GM06990 (cell line): ENCODE measurements around the gene GNG12.
"Not testable (repeated sequence)": the region's sequence is repeated elsewhere in the genome, so short reads cannot be mapped to it uniquely, and the experiment has no call there.

Source experiments
- DNase-seq: peaks from one replicate; pipeline ENCODE4 v3.0.0-alpha.2; 2011; ENCODE audit not compliant: insufficient read length; ENCODE audit errors: extremely low read depth
- H3K27me3 ChIP-seq: replicated peaks from 2 replicates; pipeline ENCODE4 v1.6.0; 2011; ENCODE audit warnings: low read length; ENCODE audit not compliant: control insufficient read depth, insufficient read depth
- H3K36me3 ChIP-seq: 2 replicates; pipeline ENCODE4 v1.5.1; 2011; ENCODE audit warnings: low read length; ENCODE audit not compliant: control insufficient read depth, insufficient read depth
- H3K4me3 ChIP-seq: replicated peaks from 2 replicates; pipeline ENCODE4 v1.5.1; 2011; ENCODE audit warnings: low read depth, mild to moderate bottlenecking, control low read depth, low read length
- TF ChIP-seq, protein P1 (sequence below): IDR thresholded peaks from 2 replicates; pipeline ENCODE4 v1.5.1; 2011; ENCODE audit warnings: low read length, control low read depth, mild to moderate bottlenecking, inconsistent platforms; ENCODE audit not compliant: insufficient read depth, poor library complexity, severe bottlenecking

The GNG12 gene

DNA sequence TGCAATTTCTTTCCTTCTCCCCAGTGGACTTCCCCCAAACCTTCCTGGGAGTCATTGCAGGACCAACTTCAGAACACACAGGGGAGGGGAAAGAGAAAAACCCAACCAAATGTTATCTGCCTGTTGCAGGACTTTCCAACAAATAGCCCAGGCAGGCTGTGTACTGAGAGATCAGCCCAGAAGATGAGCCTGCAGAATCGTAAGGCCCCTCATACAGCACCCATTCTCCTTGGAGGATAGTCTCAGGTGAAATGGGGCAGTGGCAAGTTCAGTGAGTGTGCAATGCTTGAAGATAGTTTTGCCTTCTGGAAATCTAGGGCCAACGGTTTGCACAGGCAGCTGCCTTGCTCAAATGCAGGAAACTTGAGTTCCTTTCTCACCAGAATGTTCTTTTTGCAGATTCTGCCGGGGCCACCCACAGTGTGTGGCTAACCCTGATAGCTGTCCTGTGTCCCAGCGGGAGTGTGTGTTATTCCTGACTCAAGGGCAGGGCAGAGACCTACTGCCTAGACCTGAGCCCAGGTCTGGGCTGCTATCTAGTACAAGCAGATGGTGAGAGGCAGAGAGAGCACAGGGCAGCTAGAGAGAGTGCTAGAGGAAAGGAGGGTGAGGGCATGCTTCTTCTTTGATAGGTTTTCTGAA lies 99.5 kb downstream of the GNG12 start:
- TF ChIP-seq, protein P1, sequence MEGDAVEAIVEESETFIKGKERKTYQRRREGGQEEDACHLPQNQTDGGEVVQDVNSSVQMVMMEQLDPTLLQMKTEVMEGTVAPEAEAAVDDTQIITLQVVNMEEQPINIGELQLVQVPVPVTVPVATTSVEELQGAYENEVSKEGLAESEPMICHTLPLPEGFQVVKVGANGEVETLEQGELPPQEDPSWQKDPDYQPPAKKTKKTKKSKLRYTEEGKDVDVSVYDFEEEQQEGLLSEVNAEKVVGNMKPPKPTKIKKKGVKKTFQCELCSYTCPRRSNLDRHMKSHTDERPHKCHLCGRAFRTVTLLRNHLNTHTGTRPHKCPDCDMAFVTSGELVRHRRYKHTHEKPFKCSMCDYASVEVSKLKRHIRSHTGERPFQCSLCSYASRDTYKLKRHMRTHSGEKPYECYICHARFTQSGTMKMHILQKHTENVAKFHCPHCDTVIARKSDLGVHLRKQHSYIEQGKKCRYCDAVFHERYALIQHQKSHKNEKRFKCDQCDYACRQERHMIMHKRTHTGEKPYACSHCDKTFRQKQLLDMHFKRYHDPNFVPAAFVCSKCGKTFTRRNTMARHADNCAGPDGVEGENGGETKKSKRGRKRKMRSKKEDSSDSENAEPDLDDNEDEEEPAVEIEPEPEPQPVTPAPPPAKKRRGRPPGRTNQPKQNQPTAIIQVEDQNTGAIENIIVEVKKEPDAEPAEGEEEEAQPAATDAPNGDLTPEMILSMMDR, result no peak
- no peak for DNase-seq
- Histone ChIP-seq H3K4me3 (no peak overlapping the region), H3K27me3 (no peaks in the 10 kb centered on the region), H3K36me3 (no peaks in the 10 kb centered on the region)

DNA sequence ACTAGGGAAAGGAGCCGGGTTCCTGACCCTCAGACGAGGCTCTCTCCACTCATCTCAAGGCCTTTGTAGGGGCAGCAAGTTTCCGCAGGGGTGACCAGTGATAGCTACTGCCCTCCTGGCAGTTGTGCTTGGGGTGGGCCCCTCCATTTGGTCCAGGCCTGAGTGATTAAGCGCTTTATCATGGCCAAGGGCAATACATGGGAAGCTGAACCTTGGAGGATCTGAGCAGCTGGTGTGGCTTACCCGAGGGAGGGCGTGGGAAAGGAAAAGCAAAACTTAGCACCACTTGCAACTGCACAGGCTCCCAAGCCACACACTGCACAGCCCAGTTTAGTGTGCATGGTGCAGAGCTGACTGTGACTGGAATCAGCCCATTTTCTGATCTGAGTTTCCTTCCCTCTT lies 100.5 kb downstream of the GNG12 start:
- TF ChIP-seq, protein P1, result no peak
- no peak for DNase-seq

DNA sequence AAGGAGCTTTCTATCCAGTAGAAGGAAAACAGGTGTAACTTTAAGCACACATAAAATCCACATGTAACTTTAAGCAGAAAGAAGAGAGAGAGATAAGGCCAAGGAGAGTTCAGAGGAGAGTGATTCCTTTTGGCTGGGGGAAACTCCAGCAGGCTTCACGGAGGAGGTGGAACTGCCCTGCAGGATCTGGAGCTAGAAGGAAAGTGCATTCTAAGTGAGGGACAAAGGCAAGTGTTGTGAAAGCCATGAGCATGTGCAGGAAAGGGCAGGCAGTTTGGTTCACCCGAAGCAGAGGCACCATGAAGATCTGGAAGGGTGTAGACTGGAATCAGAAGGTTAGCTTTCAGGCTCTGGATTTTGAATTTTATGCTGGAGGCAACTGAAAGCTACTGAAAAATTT lies 101.9 kb downstream of the GNG12 start:
- H3K4me3 ChIP-seq, result no peak overlapping the region
- no peaks in the 10 kb centered on the region for H3K36me3 ChIP-seq
- TF ChIP-seq, protein P1, result no peak
- DNase-seq, result no peak
- no peaks in the 10 kb centered on the region for H3K27me3 ChIP-seq

More for the DNA sequence above, 100.5 kb downstream of the GNG12 start:
- Histone ChIP-seq H3K4me3 (no peak overlapping the region), H3K27me3 (no peaks in the 10 kb centered on the region), H3K36me3 (no peaks in the 10 kb centered on the region)

DNA sequence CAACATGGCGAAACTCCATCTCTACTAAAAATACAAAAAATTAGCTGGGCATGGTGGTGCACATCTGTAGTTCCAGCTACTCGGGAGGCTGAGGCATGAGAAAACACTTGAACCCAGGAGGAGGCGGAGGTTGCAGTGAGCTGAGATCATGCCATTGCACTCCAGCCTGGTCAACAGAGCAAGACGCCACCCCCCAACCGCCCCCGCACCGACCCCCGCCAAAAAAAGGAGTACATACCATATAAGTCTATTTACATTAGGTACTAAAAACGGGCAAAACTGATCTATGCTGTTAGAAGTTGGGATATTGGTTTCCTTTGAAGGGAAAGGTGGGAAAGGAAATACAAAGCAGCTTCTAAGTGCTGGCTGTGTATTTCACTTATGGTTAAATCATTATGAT lies 103.0 kb downstream of the GNG12 start:
- not testable (repeated sequence) for H3K36me3 ChIP-seq, DNase-seq, H3K27me3 ChIP-seq, H3K4me3 ChIP-seq

DNA sequence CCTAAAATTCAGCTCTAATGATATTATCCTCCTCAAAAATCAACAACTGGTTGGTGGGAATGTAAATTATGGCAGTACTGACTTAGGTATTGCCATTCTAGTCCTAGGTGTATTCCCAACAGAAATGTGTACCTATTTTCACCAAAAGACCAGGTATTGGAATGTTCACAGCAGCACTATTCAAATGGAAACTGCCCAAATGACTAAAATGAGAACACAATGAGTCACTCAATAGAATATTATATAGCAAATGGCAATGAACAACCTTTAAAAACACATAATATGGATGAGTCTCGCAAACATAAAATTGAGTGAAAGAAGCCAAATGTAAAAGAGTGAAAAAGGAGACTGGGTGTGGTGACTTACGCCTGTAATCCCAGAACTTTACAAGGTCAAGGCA lies 103.4 kb downstream of the GNG12 start:
- H3K4me3 ChIP-seq, result no peak overlapping the region
- H3K27me3 ChIP-seq, result no peaks in the 10 kb centered on the region
- DNase-seq, result no peak
- TF ChIP-seq, protein P1, result no peak
- no peaks in the 10 kb centered on the region for H3K36me3 ChIP-seq

DNA sequence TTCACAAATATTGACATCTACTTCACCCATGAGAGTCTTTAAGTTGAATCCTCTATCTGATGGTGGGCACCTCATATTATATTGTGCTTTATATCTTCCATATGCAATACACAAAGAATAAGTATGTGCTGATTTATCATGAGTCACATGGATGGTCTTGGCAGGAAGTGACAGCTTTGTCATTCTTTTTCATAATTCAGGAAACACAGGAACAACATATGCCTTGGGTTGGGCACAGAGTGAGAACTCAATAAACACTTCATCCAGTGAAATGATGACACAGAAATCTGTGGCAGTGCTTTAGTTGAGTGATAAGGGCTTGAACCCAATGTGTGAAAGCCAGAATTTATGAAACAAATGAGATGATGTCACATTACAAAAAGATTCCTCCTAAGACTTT lies 107.0 kb downstream of the GNG12 start:
- TF ChIP-seq, protein P1, result no peak
- no peak overlapping the region for H3K4me3 ChIP-seq
- DNase-seq, result no peak
- no peaks in the 10 kb centered on the region for H3K36me3 ChIP-seq
- no peaks in the 10 kb centered on the region for H3K27me3 ChIP-seq
